SHP77 (cell line): ENCODE measurements around the gene PSD.
"Not testable (repeated sequence)": the region's sequence is repeated elsewhere in the genome, so short reads cannot be mapped to it uniquely, and the experiment has no call there.

ENCODE experiments used
- DNase-seq, 2 experiments: peaks; one replicate each; lab custom pipeline; 2025; lab: John Stamatoyannopoulos, UW

Gene PSD

GRCh38 chr10:102418622-102419268 is at the start of gene PSD:
Gene PSD (minus strand): TSS chr10:102418785. CDS start chr10:102417038, 1,747 bp downstream.
- DNase-seq = peak; percentile 70 to 72

- DNase-seq = no peak
Observed at GRCh38 chr10:102467971-102468438, 49.4 kb upstream of the PSD start.

DNA sequence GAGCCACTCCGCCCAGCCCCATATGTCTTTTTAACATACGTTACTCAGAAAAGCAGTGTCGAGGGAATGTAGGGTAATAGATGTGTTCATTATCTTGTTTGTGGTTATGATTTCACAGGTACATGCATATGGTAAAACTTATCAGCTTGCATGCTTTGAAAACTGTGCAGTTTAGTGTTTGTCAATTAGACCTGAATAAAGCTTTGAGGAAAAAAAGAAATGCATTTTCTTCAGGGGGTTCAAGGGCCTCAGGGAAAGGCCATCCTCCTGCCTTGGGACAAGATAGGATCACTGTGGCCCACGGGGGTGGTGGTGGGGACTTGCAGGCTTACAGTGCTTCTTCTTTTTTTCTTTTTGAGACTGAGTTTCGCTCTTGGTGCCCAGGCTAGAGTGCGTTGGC is 48.7 kb upstream of the PSD start:
- DNase-seq = no peak

DNA sequence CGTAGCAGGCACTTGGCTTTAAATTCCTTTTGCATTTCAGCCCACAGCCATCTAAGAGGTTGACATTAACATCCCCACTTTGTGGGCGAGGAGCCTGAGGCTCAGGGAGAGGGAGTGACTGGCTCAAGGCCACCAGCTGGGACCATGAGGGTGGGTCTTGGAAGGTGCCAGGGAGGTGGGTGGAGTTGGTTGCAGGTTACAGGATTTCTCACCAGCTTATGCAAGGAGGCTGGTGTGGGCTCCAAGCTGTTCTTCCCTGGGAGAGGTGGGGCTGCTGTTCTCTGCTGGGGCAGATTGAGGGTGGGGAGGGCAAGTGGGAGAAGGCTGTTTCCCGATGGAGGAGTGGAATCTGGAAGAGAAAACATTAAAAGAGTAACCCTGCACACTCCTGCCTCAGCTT is 46.9 kb upstream of the PSD start:
- no peak for DNase-seq

DNA sequence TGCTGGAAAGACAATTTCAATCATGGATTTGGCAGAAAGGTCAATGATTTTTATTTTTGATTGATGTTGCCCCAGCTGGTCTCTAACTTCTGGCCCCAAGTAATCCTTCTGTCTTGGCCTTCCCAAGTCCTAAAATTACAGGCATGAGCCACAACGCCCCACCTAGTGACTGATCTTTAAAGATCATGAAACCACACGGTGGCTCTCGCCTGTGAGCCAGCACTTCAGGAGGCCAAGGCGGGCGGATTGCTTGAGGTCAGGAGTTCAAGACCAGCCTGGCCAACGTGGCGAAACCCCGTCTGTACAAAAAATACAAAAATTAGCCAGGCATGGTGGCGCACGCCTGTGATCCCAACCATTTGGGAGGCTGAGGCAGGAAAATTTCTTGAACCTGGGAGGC is 45.4 kb upstream of the PSD start:
- DNase-seq = no peak

- no peak for DNase-seq
Observed at GRCh38 chr10:102462512-102463054, 44.0 kb upstream of the PSD start.

- peak; percentile 79 to 95 for DNase-seq
Observed at GRCh38 chr10:102461187-102462054, 42.8 kb upstream of the PSD start.

DNA sequence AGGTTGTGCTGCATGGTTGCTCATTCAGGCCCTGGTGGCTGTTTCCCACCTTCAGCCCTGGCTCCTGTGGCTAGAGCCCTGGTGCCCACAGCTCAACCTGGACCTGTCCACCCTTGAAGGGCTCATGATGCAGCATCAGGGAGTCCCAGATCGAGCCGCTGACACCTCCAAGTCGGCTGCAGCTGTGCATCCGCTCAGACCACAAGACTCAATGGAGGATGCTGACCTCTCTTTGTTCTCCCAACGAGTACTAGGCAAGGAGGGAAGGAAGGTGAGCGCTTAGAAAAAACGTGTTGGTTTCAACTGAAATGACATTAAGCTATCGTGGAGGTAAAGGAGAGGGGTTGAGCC is 42.2 kb upstream of the PSD start:
- peak; percentile 58 to 61 for DNase-seq

- DNase-seq = no peak
Observed at GRCh38 chr10:102458656-102459055, 40.1 kb upstream of the PSD start.

DNA sequence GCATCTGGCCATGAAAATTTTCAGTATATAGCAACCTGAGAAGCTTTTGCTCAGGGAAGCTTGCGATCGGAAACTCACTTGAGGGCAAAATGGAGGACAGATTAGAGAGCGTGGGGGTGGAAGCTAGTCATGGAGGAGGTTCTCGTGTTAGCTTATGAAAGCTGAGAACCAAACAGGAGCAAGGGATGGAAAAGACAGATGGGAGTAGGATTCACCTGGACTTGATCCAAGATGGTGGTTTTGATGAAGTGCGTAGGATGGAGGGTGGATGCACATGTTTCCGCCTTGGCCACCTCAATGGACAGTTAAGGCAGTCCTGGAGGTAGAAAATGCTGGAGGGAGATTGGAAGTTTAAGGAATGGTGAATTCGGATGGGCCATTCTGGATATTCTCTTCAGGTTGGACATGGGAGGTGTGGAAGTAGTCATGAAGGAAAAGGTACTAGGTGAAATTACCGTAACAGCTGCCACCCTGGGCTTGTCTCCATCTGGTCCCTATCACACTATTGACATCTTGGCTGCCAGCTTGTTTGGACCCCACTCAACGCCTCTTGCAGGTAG is 39.1 kb upstream of the PSD start:
- no peak for DNase-seq

- no peak for DNase-seq
Observed at GRCh38 chr10:102455893-102456471, 37.4 kb upstream of the PSD start.

GRCh38 chr10:102454662-102455487 is 36.3 kb upstream of the PSD start:
- DNase-seq = not testable (repeated sequence)

DNA sequence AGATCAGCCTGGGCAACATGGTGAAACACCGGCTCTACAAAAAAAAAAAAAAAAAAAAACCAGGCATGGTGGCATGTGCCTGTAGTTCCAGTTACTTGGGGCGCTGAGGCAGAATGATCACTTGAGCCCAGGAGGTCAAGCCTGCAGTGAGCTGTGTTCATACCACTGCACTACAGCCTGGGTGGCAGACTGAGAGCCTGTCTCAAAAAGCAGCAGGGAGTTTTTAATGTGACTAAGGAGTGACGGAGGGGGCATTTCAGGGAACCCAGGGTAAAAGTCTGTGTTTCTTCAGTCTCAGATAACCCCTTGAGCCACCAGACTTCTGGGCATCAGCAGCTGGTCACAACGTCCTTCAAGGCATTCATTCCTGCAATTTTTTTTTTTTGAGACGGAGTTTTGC is 34.9 kb upstream of the PSD start:
- DNase-seq = no peak

DNA sequence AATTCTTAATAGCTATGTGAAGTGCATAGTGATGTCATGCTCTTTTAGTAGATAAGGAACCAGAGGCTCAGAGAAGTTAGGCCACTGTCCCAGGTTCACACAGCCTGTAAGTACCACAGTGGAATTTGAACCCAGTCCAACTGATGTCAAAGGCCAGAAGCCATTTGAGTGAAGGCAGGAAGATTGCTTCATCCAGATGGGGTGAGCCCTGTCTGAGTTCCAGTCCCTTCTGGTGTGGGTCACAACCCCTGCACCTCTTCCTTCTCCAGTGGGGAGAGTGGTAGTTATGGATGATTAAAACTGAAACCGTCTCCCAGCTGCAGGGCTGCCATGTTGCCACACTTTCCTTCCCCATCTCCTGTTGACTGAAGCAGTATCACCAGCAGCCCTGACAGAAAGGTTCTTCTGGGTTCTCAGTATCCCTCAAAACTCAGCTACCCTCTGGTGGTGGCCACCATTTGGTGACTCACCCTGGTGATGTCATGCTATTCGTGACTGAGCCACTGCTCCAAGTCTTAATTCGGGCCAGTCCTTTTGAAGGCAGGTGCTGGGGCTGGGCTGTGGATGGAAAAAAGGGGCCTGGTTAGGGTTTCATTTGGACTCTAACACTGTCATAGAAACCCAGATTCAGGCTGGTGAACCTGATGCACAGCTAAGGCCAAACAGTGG is 34.2 kb upstream of the PSD start:
- DNase-seq = peak; percentile 40 to 46

DNA sequence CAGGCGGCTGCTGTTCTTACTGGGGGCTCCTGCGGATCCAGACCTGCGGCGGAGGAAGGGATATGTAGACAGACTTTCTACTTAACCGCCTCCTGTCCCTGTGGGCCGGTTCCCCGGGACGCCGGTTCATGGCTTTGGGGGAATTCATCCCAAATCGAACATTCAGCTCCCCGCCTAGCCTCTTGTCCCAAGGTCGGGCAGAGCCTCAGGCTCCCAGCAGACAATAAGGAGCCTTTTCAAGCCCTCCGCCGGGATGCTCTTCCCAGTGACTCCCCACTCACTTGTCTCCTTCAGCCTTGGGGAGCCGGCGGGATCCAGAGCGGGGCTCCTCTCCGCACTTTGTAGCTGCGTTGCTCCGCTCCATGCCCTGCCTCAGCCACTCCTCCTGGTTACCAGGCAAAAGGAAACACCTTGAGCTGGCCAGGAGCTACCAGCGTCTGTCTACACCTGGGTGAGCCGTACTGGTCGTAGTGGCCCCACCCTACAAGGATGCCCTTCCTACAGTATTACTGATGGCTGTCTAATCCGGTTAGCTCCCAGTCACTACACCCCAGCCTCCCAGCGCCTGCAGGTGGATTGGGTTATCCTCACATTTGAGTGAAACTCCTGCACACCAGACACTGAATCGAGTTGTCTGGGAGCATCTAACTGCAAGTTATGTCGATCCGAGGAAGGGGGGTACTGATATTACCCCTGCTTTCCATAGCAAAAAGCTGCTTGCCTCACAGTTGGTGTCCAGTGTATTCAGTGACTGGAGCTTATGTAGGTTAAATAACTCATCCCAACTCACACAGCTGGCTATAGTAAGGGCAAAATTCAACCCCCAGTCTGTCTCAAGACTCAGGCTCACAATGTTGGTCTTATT is 32.8 kb upstream of the PSD start, which contains the start of gene C10orf95:
Gene C10orf95, minus strand, starts transcription at position 439 of the 865 bp plus-strand sequence. CDS start 450 bp downstream, outside the sequence.
- no peak for DNase-seq

DNA sequence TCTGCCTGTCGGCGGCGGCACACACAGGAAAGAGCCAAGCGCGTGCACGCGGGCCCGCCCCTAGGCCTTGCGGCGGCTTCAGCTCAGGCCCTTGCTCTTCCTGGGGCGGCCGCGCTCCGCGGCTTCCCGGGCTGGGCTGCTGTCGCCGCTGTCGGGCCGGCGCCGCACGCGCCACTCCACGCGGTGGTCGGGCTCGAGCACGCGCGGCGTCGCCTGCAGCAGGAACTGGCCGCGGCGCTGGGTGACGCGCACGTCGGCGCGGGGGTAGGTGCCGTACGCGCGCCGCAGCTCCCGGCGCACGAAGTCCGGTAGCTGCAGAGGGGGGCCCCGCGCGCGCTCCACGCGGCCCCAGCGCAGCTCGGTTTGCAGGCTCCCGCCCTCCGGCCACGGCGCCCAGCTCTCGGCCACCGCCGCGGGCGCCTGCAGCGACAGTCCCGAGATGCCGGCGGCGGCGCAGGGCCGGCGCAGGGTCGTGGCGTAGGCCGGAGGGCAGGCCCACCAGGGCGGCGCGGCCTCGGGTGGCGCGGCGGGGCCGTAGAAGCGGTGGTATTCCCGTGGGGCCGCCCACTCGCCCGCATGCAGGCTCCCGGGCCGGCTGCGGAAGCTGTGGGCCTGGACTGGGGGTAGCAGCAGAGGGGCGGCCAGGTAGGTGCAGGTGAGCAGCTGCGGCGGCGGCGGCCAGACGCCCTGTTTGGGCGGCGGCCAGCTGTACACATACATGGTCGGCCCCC is 32.0 kb upstream of the PSD start:
- DNase-seq = peak; percentile 75 to 88

DNA sequence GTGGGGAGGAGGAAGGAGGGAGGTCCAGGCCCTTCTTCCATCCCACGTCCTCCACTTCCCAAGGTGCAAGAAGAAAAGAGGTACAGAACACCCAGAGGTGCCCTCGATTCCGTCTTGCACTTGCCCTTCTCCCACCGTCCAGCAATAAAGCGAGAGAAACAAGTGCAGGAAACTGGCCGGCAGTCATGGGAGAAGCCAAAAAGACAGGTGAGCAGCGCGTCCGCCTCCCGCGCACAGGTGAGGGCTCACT is 31.5 kb upstream of the PSD start:
- DNase-seq = no peak

DNA sequence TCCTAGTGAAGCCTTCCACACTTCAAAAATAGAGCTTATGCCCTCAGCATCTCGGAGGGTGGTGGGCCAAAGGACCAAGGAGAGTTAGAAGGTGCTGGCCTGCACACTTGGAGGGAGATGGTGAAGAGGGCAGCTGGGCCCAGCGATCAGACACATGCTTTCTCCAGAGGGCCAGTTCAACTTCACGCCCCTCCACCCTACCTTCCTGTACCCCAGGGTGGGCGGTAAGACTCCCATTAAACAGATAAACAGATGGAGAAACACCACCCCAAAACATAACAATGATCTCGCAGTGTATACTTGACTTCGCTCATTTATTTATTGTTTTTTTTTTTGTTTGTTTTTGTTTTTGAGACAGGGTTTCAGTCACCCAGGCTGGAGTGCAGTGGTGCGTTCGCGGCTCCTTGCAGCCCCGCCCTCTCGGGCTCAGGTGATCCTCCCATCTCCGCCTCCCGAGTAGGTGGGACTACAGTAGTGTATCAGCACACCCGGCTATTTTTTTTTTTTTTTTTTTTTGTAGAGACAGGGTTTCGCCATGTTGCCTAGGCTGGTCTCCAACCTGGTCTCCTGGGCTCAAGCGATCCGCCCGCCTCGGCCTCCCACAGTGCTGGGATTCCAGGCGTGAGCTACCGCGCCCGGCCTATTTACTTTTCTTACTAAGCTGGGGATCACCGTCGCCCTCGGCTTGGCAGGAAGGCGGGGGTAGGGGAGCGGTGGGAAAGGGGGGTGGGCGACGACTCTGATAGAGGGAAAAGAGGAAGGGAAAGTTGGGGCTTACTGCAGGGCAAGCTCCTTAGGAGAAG is 30.9 kb upstream of the PSD start:
- DNase-seq = peak; percentile 34 to 67

GRCh38 chr10:102444851-102445250 is 26.3 kb upstream of the PSD start:
- DNase-seq = no peak
